IPS DF 6.9 (cell line): Measurements from ENCODE around the gene FABP7.

Experiments
- DNase-seq: peaks from one replicate; pipeline ENCODE4 v3.0.0-alpha.2; 2013; ENCODE audit warnings: low read depth, low spot score
- H3K27ac ChIP-seq: one replicate; pipeline ENCODE4 v1.5.1; 2013; ENCODE audit warnings: low read length, control low read depth
- H3K27me3 ChIP-seq: 2 replicates; pipeline ENCODE4 v1.6.1; 2013; ENCODE audit warnings: mild to moderate bottlenecking, low read length; ENCODE audit not compliant: control insufficient read depth, insufficient read depth
- H3K36me3 ChIP-seq: 2 replicates; pipeline ENCODE4 v1.6.1; 2013; ENCODE audit warnings: low read length; ENCODE audit not compliant: control insufficient read depth, insufficient read depth
- H3K4me1 ChIP-seq: 2 replicates; pipeline ENCODE4 v1.6.1; 2013; ENCODE audit warnings: low read length; ENCODE audit not compliant: control insufficient read depth, insufficient read depth
- H3K4me3 ChIP-seq: 2 replicates; pipeline ENCODE4 v1.5.1; 2013; ENCODE audit warnings: mild to moderate bottlenecking, low read length
- H3K9me3 ChIP-seq: 2 replicates; pipeline ENCODE4 v1.6.1; 2013; ENCODE audit warnings: low read length, inconsistent platforms; ENCODE audit not compliant: control insufficient read depth, insufficient read depth
- WGBS: extraction: QIAGEN DNeasy Blood & Tissue Kit; methylation state at CpG from one replicate; pipeline ENCODE4 v1.1.7; 2013; ENCODE audit warnings: mixed read lengths, missing lambda C conversion rate; ENCODE audit not compliant: insufficient read length, insufficient coverage; 5-methylcytosine and 5-hydroxymethylcytosine counted together

FABP7 gene

GRCh38 chr6:122832459-122832858 is 52.9 kb downstream of the FABP7 start:
- WGBS = no CpG with 5 or more reads among the region's 3 CpGs
- DNase-seq = no peak
- no peak overlapping the region for H3K27ac ChIP-seq
- peaks cover 4% of the 10 kb centered on the region; the same call in 1 of the 2 replicates for H3K4me1 ChIP-seq
- H3K27me3 ChIP-seq = no peaks in the 10 kb centered on the region
- no peaks in the 10 kb centered on the region for H3K36me3 ChIP-seq
- H3K4me3 ChIP-seq = no peak overlapping the region
- H3K9me3 ChIP-seq = no peaks in the 10 kb centered on the region

DNA sequence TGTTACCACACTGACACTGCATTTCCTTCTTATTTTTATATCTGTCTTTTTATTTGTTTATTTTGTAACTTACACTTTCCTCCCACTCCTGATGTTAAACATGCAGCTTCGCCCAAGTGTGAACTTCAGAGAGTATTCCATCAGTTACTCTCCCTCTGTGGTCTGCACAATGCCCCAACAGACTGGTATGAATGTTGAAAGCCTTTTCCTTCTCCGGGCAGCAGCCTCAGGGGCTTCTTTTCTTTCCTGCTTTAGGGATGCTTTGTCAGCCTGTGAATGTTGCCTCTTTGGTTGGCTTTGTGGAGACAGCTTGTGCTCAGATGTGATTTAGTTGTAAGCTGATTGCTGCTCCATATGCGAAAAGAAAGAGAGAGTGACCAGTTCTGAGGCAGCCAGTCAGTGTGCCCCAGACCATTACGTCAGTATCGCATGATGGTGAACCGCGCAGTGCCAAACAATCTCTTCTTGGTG is 53.5 kb downstream of the FABP7 start:
- Histone ChIP-seq H3K4me3 (no peak overlapping the region), H3K9me3 (no peaks in the 10 kb centered on the region), H3K27me3 (no peaks in the 10 kb centered on the region), H3K36me3 (no peaks in the 10 kb centered on the region), H3K27ac (no peak overlapping the region), H3K4me1 (peaks cover 4% of the 10 kb centered on the region; the same call in 1 of the 2 replicates)
- no peak for DNase-seq
- no CpG with 5 or more reads among the region's 7 CpGs for WGBS
